ENCODE data around the gene ZBED4.

DNA sequence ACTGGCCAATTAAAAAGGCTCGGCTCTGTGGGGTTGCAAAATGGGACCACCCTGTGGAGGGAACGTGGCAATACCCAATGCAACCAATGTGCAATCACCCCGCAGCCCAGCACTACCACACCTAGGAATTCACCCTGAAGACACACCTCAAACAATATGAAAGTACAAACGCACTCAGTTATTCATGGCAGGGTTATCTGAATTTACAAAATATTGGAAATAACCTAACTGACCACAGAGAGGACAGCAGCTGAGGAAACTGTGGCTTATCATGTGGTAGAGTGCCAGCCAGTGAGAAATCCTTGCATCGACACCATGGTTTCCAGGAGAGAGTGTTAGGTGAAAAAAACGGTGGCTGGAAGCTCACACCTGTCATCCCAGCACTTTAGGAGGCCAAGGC, 45.9 kb downstream of the ZBED4 start:
- TF ChIP-seq, protein P1, sequence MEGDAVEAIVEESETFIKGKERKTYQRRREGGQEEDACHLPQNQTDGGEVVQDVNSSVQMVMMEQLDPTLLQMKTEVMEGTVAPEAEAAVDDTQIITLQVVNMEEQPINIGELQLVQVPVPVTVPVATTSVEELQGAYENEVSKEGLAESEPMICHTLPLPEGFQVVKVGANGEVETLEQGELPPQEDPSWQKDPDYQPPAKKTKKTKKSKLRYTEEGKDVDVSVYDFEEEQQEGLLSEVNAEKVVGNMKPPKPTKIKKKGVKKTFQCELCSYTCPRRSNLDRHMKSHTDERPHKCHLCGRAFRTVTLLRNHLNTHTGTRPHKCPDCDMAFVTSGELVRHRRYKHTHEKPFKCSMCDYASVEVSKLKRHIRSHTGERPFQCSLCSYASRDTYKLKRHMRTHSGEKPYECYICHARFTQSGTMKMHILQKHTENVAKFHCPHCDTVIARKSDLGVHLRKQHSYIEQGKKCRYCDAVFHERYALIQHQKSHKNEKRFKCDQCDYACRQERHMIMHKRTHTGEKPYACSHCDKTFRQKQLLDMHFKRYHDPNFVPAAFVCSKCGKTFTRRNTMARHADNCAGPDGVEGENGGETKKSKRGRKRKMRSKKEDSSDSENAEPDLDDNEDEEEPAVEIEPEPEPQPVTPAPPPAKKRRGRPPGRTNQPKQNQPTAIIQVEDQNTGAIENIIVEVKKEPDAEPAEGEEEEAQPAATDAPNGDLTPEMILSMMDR (IDR thresholded peaks at IDR 0.05 in 2 of 3, conservative IDR thresholded peaks at IDR 0.05 in 1 of 3; ENCODE audit: borderline replicate concordance in 1 of 3, insufficient read depth in 1 of 3, low read depth in 2 of 3, low read length in 2 of 3): no peak
- TF ChIP-seq EZH2phosphoT487 (IDR thresholded peaks at IDR 0.05; ENCODE audit: borderline replicate concordance): no peak
- TF ChIP-seq YY1 (IDR thresholded peaks at IDR 0.05; ENCODE audit: extremely low read depth, insufficient replicate concordance, low read depth, low read length): no peak
- no peak for TF ChIP-seq EZH2 (IDR thresholded peaks at IDR 0.05)
- no peak for TF ChIP-seq EGR1 (IDR thresholded peaks at IDR 0.05; ENCODE audit: low read depth)
- no peak for TF ChIP-seq POLR2A (IDR thresholded peaks at IDR 0.05; ENCODE audit: borderline replicate concordance, extremely low read depth, insufficient read depth, insufficient read length)
- no peak for TF ChIP-seq RAD21 (IDR thresholded peaks at IDR 0.05; ENCODE audit: low read depth)
- TF ChIP-seq, protein P2, sequence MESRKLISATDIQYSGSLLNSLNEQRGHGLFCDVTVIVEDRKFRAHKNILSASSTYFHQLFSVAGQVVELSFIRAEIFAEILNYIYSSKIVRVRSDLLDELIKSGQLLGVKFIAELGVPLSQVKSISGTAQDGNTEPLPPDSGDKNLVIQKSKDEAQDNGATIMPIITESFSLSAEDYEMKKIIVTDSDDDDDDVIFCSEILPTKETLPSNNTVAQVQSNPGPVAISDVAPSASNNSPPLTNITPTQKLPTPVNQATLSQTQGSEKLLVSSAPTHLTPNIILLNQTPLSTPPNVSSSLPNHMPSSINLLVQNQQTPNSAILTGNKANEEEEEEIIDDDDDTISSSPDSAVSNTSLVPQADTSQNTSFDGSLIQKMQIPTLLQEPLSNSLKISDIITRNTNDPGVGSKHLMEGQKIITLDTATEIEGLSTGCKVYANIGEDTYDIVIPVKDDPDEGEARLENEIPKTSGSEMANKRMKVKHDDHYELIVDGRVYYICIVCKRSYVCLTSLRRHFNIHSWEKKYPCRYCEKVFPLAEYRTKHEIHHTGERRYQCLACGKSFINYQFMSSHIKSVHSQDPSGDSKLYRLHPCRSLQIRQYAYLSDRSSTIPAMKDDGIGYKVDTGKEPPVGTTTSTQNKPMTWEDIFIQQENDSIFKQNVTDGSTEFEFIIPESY (IDR thresholded peaks at IDR 0.05; ENCODE audit: extremely low read depth, insufficient replicate concordance, low read length): no peak
- no peak for TF ChIP-seq ZFX (IDR thresholded peaks at IDR 0.05)
